ENCODE data around the gene TMX4.

GRCh38 chr20:7959484-7959883 lies 60.1 kb downstream of the TMX4 start:
- TF ChIP-seq, protein P1, sequence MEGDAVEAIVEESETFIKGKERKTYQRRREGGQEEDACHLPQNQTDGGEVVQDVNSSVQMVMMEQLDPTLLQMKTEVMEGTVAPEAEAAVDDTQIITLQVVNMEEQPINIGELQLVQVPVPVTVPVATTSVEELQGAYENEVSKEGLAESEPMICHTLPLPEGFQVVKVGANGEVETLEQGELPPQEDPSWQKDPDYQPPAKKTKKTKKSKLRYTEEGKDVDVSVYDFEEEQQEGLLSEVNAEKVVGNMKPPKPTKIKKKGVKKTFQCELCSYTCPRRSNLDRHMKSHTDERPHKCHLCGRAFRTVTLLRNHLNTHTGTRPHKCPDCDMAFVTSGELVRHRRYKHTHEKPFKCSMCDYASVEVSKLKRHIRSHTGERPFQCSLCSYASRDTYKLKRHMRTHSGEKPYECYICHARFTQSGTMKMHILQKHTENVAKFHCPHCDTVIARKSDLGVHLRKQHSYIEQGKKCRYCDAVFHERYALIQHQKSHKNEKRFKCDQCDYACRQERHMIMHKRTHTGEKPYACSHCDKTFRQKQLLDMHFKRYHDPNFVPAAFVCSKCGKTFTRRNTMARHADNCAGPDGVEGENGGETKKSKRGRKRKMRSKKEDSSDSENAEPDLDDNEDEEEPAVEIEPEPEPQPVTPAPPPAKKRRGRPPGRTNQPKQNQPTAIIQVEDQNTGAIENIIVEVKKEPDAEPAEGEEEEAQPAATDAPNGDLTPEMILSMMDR (conservative IDR thresholded peaks at IDR 0.05; ENCODE audit: low read length) = no peak
- no peak for TF ChIP-seq EZH2phosphoT487 (IDR thresholded peaks at IDR 0.05; ENCODE audit: borderline replicate concordance)

All from Loucy (cell line).